Measurements from ENCODE around the gene ARHGAP21.

- TF ChIP-seq CTCF (IDR thresholded peaks at IDR 0.05; ENCODE audit: low read depth, low read length, poor library complexity, severe bottlenecking) (no peak), EZH2phosphoT487 (IDR thresholded peaks at IDR 0.05; ENCODE audit: borderline replicate concordance, low read length) (no peak)
Measured at GRCh38 chr10:24737001-24737400, 13.3 kb upstream of the ARHGAP21 start.

Data from DOHH2 (cell line).